Measurements from ENCODE around the gene KLK1. TPM values are rescaled to one million over a fixed set of nuclear protein-coding genes. Genes with fewer than 3 reads are reported as not detected.

KLK1 gene
- total RNA-seq, 1 donor from 2014 or later = 3.0 TPM

- intact Hi-C loops (cut with micrococcal nuclease) = no loop called here
Observed at GRCh38 chr19:50843701-50844221, 20.2 kb upstream of the KLK1 start.

GRCh38 chr19:50843205-50843604 is 19.6 kb upstream of the KLK1 start:
- no peak overlapping the region for H3K4me3 Mint-ChIP-seq
- H3K4me1 Mint-ChIP-seq = peaks cover 2% of the 10 kb centered on the region
- H3K27me3 Mint-ChIP-seq = peaks cover 14% of the 10 kb centered on the region
- DNase-seq = no peak
- H3K36me3 Mint-ChIP-seq (ENCODE audit: low read depth) = no peaks in the 10 kb centered on the region
- intact Hi-C loops (cut with micrococcal nuclease) = no loop called here
- H3K27ac Mint-ChIP-seq = no peak overlapping the region
- no peaks in the 10 kb centered on the region for H3K9me3 Mint-ChIP-seq

More at GRCh38 chr19:50843701-50844221, 20.2 kb upstream of the KLK1 start:
- no peaks in the 10 kb centered on the region for H3K9me3 Mint-ChIP-seq
- H3K4me3 Mint-ChIP-seq = no peak overlapping the region
- H3K4me1 Mint-ChIP-seq = no peaks in the 10 kb centered on the region
- H3K36me3 Mint-ChIP-seq (ENCODE audit: low read depth) = no peaks in the 10 kb centered on the region
- no peak for DNase-seq
- H3K27ac Mint-ChIP-seq = no peak overlapping the region
- peaks cover 12% of the 10 kb centered on the region for H3K27me3 Mint-ChIP-seq

GRCh38 chr19:50842130-50842529 is 18.5 kb upstream of the KLK1 start:
- Mint-ChIP-seq H3K4me1 (peaks cover 4% of the 10 kb centered on the region), H3K4me3 (no peak overlapping the region), H3K36me3 (ENCODE audit: low read depth) (no peaks in the 10 kb centered on the region), H3K27ac (no peak overlapping the region), H3K27me3 (peaks cover 21% of the 10 kb centered on the region), H3K9me3 (no peaks in the 10 kb centered on the region)
- intact Hi-C loops (cut with micrococcal nuclease) = no loop called here
- no peak for DNase-seq

GRCh38 chr19:50839712-50840655 is 16.4 kb upstream of the KLK1 start:
- peaks cover 30% of the 10 kb centered on the region for H3K27me3 Mint-ChIP-seq
- no peaks in the 10 kb centered on the region for H3K36me3 Mint-ChIP-seq (ENCODE audit: low read depth)
- no peaks in the 10 kb centered on the region for H3K9me3 Mint-ChIP-seq
- intact Hi-C loops (cut with micrococcal nuclease) = loop anchor here (5.0 kb wide), 1 partner anchor 38 kb away; no protein-coding TSS in a partner anchor
- H3K4me3 Mint-ChIP-seq = no peak overlapping the region
- peaks cover 15% of the 10 kb centered on the region for H3K4me1 Mint-ChIP-seq
- DNase-seq = no peak
- H3K27ac Mint-ChIP-seq = no peak overlapping the region

- H3K4me3 Mint-ChIP-seq = no peak overlapping the region
Observed at GRCh38 chr19:50838239-50838638, 14.7 kb upstream of the KLK1 start.

GRCh38 chr19:50837300-50837699 is 13.7 kb upstream of the KLK1 start:
- Mint-ChIP-seq H3K9me3 (no peaks in the 10 kb centered on the region), H3K4me3 (peak overlapping the region; percentile 8), H3K27me3 (peaks cover 36% of the 10 kb centered on the region), H3K36me3 (ENCODE audit: low read depth) (no peaks in the 10 kb centered on the region), H3K4me1 (peaks cover 15% of the 10 kb centered on the region), H3K27ac (peak overlapping the region; percentile 26)
- no peak for DNase-seq
- intact Hi-C loops (cut with micrococcal nuclease) = loop anchor here (5.0 kb wide), 1 partner anchor 35 kb away; no protein-coding TSS in a partner anchor

More at GRCh38 chr19:50838239-50838638, 14.7 kb upstream of the KLK1 start:
- peak; percentile 62 for DNase-seq
- Mint-ChIP-seq H3K4me1 (peaks cover 15% of the 10 kb centered on the region), H3K9me3 (no peaks in the 10 kb centered on the region), H3K27me3 (peaks cover 29% of the 10 kb centered on the region), H3K27ac (no peak overlapping the region), H3K36me3 (ENCODE audit: low read depth) (no peaks in the 10 kb centered on the region)
- intact Hi-C loops (cut with micrococcal nuclease) = loop anchor here (5.0 kb wide), 1 partner anchor 36 kb away; no protein-coding TSS in a partner anchor

GRCh38 chr19:50836543-50837195 is 13.1 kb upstream of the KLK1 start:
- intact Hi-C loops (cut with micrococcal nuclease) = loop anchor here (1.0 to 5.0 kb wide), 2 partner anchors 18 to 34 kb away; no protein-coding TSS in a partner anchor
- peak overlapping the region; percentile 88 for H3K4me3 Mint-ChIP-seq
- peak overlapping the region; percentile 29 for H3K27ac Mint-ChIP-seq
- no peaks in the 10 kb centered on the region for H3K36me3 Mint-ChIP-seq (ENCODE audit: low read depth)
- peaks cover 36% of the 10 kb centered on the region for H3K27me3 Mint-ChIP-seq
- H3K9me3 Mint-ChIP-seq = no peaks in the 10 kb centered on the region
- H3K4me1 Mint-ChIP-seq = peaks cover 15% of the 10 kb centered on the region
- DNase-seq = no peak

GRCh38 chr19:50835785-50836542 is 12.4 kb upstream of the KLK1 start:
- Mint-ChIP-seq H3K36me3 (ENCODE audit: low read depth) (no peaks in the 10 kb centered on the region), H3K4me3 (peak overlapping the region; percentile 88), H3K4me1 (peaks cover 15% of the 10 kb centered on the region), H3K27me3 (peaks cover 40% of the 10 kb centered on the region), H3K27ac (peak overlapping the region; percentile 58), H3K9me3 (no peaks in the 10 kb centered on the region)
- DNase-seq = peak; percentile 96
- intact Hi-C loops (cut with micrococcal nuclease) = loop anchor here (1.0 to 5.0 kb wide), 2 partner anchors 18 to 34 kb away; no protein-coding TSS in a partner anchor

- intact Hi-C loops (cut with micrococcal nuclease) = loop anchor here (5.0 kb wide), 1 partner anchor 33 kb away; no protein-coding TSS in a partner anchor
- H3K36me3 Mint-ChIP-seq (ENCODE audit: low read depth) = no peaks in the 10 kb centered on the region
- H3K27ac Mint-ChIP-seq = no peak overlapping the region
- H3K9me3 Mint-ChIP-seq = no peaks in the 10 kb centered on the region
- DNase-seq = no peak
- peak overlapping the region; percentile 88 for H3K4me3 Mint-ChIP-seq
- peaks cover 15% of the 10 kb centered on the region for H3K4me1 Mint-ChIP-seq
- H3K27me3 Mint-ChIP-seq = peaks cover 40% of the 10 kb centered on the region
Observed at GRCh38 chr19:50835103-50835784, 11.7 kb upstream of the KLK1 start.

GRCh38 chr19:50833802-50834167 is 10.2 kb upstream of the KLK1 start:
- no peak overlapping the region for H3K4me3 Mint-ChIP-seq
- intact Hi-C loops (cut with micrococcal nuclease) = no loop called here
- H3K27me3 Mint-ChIP-seq = peaks cover 44% of the 10 kb centered on the region
- DNase-seq = no peak
- H3K9me3 Mint-ChIP-seq = no peaks in the 10 kb centered on the region
- no peak overlapping the region for H3K27ac Mint-ChIP-seq
- no peaks in the 10 kb centered on the region for H3K36me3 Mint-ChIP-seq (ENCODE audit: low read depth)
- H3K4me1 Mint-ChIP-seq = peaks cover 15% of the 10 kb centered on the region

- no peaks in the 10 kb centered on the region for H3K9me3 Mint-ChIP-seq
- peaks cover 43% of the 10 kb centered on the region for H3K27me3 Mint-ChIP-seq
- no peak within 1 kb of the TSS for H3K27ac Mint-ChIP-seq
- DNase-seq = no peak
- no peak within 1 kb of the TSS for H3K4me3 Mint-ChIP-seq
- intact Hi-C loops (cut with micrococcal nuclease) = no loop called here
- no peaks in the 10 kb centered on the region for H3K36me3 Mint-ChIP-seq (ENCODE audit: low read depth)
- H3K4me1 Mint-ChIP-seq = peaks cover 13% of the 10 kb centered on the region
Observed at GRCh38 chr19:50833117-50833801, 9.7 kb upstream of the KLK1 start, which contains the start of gene KLK15. Gene KLK15, minus strand, starts transcription at chr19:50833574. Its CDS starts 2,082 bp downstream, at chr19:50831492.

GRCh38 chr19:50832666-50833065 is 9.1 kb upstream of the KLK1 start:
- intact Hi-C loops (cut with micrococcal nuclease) = no loop called here
- no peak overlapping the region for H3K27ac Mint-ChIP-seq
- no peak overlapping the region for H3K4me3 Mint-ChIP-seq
- DNase-seq = no peak
- no peaks in the 10 kb centered on the region for H3K9me3 Mint-ChIP-seq
- H3K27me3 Mint-ChIP-seq = peaks cover 40% of the 10 kb centered on the region
- no peaks in the 10 kb centered on the region for H3K36me3 Mint-ChIP-seq (ENCODE audit: low read depth)
- peaks cover 11% of the 10 kb centered on the region for H3K4me1 Mint-ChIP-seq
